ENCODE data around the gene MRPS18C.
"Not testable (repeated sequence)": the region's sequence is repeated elsewhere in the genome, so short reads cannot be mapped to it uniquely, and the experiment has no call there.

The MRPS18C gene

DNA sequence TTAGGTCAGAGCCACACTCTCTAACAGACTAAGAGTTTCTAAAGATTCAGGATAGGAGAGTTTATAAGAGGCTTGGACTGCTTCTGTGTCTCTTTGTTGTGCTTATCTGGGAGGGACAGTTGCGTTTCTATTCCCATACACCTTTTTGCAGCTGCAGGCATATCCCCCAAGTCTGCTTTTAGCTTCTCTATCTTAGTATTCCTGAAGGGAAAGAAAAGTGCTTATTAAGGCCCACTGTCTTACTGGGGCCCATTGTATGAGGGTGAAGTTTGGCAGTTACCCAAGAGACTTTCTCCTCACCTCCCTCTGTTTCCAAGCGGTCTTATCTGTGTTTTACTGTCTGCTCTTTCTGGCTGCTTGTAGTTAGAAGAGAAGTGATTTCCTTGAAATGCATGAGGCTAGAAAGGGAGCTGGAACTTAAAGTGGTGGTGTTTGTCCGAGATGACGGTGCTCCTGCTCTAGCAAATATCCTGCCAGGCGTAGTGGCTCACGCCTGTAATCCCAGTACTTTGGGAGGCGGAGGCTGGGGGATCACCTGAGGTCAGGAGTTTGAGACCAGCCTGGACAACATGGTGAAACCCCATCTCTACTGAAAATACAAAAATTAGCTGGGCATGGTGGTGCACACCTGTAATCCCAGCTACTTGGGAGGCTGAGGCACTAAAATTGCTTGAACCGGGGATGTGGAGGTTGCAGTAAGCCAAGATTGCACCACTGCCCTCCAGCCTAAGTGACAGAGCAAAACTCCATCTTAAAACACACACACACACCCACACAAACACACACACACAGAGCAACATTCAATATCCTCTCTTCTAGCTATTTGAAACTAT is 40.4 kb downstream of the MRPS18C start:
- not testable (repeated sequence) for DNase-seq (ENCODE audit: low read depth in 2 of 3, low spot score in 2 of 3)

DNA sequence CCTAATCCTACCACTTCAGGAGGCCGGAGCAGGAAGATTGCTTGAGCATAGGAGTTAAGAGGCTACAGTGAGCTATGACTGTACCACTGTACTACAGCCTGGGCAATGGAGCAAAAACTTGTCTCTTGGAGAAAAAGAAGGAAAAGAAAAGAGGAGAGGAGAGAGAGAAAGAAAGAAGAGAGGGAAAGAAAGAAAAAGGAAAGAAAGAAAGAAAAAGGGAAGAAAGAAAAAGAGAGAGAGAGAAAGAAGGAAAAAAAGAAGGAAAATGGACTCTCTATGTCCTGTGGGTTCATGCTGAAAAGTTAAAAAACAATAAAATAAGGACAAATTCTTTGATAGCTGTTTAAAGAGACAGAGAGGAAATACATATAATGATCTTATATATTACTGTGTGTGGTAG is 42.3 kb downstream of the MRPS18C start:
- DNase-seq (ENCODE audit: low read depth in 2 of 3, low spot score in 2 of 3): no peak

DNA sequence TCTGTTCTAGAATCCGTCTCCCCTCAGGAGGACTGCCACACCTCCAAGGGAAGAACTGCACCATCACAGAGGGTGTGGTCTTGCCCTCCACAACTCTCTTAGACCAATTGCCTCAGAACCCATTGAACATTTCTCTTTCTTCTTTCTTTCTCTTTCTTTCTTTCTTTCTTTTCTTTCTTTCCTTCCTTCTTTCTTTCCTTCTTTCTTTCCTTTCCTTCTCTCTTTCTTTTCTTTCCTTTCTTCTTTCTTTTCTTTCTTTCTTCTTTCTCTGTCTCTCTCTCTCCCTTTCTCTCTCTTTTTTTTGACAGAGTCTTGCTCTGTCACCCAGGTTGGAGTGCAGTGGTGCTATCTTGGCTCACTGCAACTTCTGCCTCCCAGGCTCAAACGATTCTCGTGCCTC is 45.8 kb downstream of the MRPS18C start:
- DNase-seq (ENCODE audit: low read depth in 2 of 3, low spot score in 2 of 3): not testable (repeated sequence)

DNA sequence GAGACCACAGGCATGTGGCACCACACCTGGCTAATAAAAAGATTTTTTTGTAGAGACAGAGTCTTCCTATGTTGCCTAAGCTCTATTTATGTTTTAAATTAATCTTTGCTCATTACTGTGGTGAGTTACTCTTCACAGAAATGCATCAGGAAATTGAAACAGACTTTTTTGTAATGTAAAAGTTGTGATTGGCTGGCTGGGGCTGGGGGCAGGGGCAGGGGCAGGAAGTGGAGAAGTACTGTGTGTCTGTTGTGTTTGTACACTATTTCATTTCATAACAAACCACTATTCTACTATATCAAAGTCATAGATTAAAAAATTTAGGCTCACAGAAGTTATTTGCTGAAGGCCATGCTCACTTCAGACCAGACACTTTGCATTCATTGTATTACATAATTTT is 48.1 kb downstream of the MRPS18C start:
- DNase-seq (ENCODE audit: low read depth in 2 of 3, low spot score in 2 of 3): no peak

DNA sequence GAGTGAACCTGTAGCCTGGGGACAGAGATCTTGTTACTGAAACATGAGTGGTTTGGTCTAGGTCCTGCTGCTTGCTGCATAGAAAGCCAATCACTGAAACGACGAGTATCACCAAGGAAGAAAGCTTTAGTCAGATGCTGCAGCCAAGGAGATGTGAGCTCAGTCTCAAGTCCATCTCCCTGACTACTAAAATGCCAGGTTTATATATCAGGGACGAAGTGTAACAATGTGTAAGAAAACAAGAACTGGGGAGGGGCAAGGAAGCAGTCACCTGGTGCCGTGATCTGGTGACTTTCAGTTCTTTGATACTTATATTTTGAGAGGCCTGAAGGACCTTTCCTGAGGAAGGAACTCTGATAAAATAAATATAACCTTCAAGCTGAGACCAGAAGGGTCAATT is 48.6 kb downstream of the MRPS18C start:
- no peak for DNase-seq (ENCODE audit: low read depth in 2 of 3, low spot score in 2 of 3)

DNA sequence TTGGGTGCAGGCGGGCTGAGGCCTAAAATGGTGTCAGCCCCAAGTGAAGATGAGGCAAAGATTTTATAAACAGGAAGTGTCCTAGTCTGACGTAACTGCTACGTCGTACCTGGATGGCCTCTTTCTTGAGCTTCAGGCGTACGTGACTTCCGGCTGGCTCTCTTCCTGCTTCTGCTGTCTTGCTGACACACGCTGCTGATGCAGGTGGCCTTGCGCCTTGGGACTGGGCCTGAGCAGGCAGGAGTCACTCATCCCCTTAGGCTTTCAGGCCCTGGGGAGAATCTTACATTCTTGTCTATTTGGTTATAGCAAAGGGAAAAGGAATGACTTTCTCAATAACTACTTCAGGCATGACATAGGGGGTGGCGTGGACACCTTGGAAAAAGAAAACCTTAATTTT is 49.1 kb downstream of the MRPS18C start:
- DNase-seq (ENCODE audit: low read depth in 2 of 3, low spot score in 2 of 3): no peak

DNA sequence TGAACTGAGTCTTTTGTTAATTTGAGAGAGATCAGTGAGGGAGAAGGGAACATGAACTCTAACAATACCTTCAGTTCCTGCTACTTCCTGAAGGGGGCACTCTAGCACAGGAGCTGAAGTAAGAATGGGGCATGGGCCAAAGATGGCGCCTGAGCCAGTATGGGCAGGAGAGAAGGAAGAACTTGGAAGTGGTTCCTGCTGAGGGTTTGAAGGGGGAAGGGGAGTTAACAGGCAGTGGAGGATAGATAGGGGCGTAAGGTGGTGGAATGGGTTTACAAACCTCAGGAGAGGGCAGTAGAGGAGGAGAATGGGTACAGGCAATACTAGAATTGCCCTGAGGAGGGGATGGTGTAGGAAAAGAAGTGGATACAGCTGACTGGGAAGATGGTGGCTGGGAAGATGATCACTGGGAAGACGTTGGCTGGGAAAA is 53.3 kb downstream of the MRPS18C start:
- peak; percentile 8 to 49 (median 13) for DNase-seq (ENCODE audit: low read depth in 2 of 3, low spot score in 2 of 3)

DNA sequence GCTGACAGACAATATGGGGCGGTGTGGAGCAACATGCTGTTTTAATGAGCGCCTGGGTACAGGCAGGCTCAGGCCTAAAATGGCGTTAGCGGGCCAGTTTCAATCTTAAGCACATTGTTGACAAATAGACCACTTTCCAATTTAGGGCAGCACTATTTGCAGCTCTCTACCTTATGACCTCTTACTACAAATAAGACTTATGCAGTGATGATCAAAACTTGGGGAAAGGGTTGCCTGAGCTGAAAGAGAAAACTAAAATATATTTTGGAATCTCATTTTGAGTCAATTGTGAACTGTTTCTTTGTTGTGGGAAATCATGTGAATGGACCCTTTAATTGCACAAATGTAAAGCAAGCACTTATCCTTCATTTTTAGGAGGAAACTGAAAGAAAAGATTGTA is 54.6 kb downstream of the MRPS18C start:
- DNase-seq (ENCODE audit: low read depth in 2 of 3, low spot score in 2 of 3): no peak
